Mesendoderm (in vitro differentiated cells): ENCODE results near the gene PAAF1.

ENCODE experiments used
- DNase-seq: peaks from one replicate; pipeline ENCODE4 v3.0.0; 2013
- H2AK5ac ChIP-seq: 2 replicates; pipeline ENCODE4 v1.6.1; 2013; ENCODE audit warnings: low read length, inconsistent platforms
- H2BK120ac ChIP-seq: 2 replicates; pipeline ENCODE4 v1.6.1; 2013; ENCODE audit warnings: low read depth, mild to moderate bottlenecking, low read length, moderate library complexity, mixed read lengths
- H2BK15ac ChIP-seq: replicated peaks from 2 replicates; pipeline ENCODE4 v1.6.1; 2013; ENCODE audit warnings: low read depth, mild to moderate bottlenecking, moderate library complexity
- H2BK5ac ChIP-seq: 2 replicates; pipeline ENCODE4 v1.6.1; 2013; ENCODE audit warnings: low read length, inconsistent platforms
- H3K18ac ChIP-seq: 2 replicates; pipeline ENCODE4 v1.6.1; 2013; ENCODE audit warnings: mild to moderate bottlenecking, low read length, mixed read lengths
- H3K23ac ChIP-seq: one replicate; pipeline ENCODE4 v1.6.1; 2013; ENCODE audit warnings: low read length
- H3K27ac ChIP-seq: 2 replicates; pipeline ENCODE4 v1.5.1; 2013; ENCODE audit warnings: low read depth, mild to moderate bottlenecking, inconsistent platforms, low read length, moderate library complexity
- H3K27me3 ChIP-seq: 2 replicates; pipeline ENCODE4 v1.6.1; 2013; ENCODE audit warnings: low read length, control low read depth, mild to moderate bottlenecking, inconsistent platforms; ENCODE audit not compliant: insufficient read depth, poor library complexity
- H3K36me3 ChIP-seq: 2 replicates; pipeline ENCODE4 v1.6.1; 2013; ENCODE audit warnings: low read length, inconsistent platforms; ENCODE audit not compliant: control insufficient read depth, insufficient read depth
- H3K4ac ChIP-seq: one replicate; pipeline ENCODE4 v1.6.1; 2013; ENCODE audit warnings: low read depth, mild to moderate bottlenecking, low read length, moderate library complexity
- H3K4me1 ChIP-seq: 2 replicates; pipeline ENCODE4 v1.6.1; 2013; ENCODE audit warnings: low read depth, low read length, inconsistent platforms; ENCODE audit not compliant: control insufficient read depth
- H3K4me2 ChIP-seq: 2 replicates; pipeline ENCODE4 v1.6.1; 2013; ENCODE audit warnings: low read length
- H3K4me3 ChIP-seq: 2 replicates; pipeline ENCODE4 v1.5.1; 2013; ENCODE audit warnings: mild to moderate bottlenecking, low read length
- H3K56ac ChIP-seq: one replicate; pipeline ENCODE4 v1.6.1; 2013; ENCODE audit warnings: low read length
- H3K79me1 ChIP-seq: 2 replicates; pipeline ENCODE4 v1.6.1; 2013; ENCODE audit warnings: low read length, inconsistent platforms
- H3K79me2 ChIP-seq: 2 replicates; pipeline ENCODE4 v1.6.1; 2013; ENCODE audit warnings: mild to moderate bottlenecking, low read length; ENCODE audit not compliant: control insufficient read depth, insufficient read depth
- H3K9ac ChIP-seq: 2 replicates; pipeline ENCODE4 v1.6.1; 2013; ENCODE audit warnings: low read length, inconsistent platforms
- H4K5ac ChIP-seq: one replicate; pipeline ENCODE4 v1.6.1; 2013; ENCODE audit warnings: low read length
- H4K8ac ChIP-seq: one replicate; pipeline ENCODE4 v1.6.1; 2013; ENCODE audit warnings: low read depth, mild to moderate bottlenecking, control low read depth, low read length, moderate library complexity
- WGBS: extraction: QIAGEN DNeasy Blood & Tissue Kit; methylation state at CpG from one replicate; pipeline ENCODE4 v1.1.7; 2013; ENCODE audit warnings: low lambda C conversion rate, missing lambda C conversion rate; ENCODE audit not compliant: insufficient coverage; ENCODE audit errors: extremely low coverage; 5-methylcytosine and 5-hydroxymethylcytosine counted together

Gene PAAF1

GRCh38 chr11:73963861-73964260 lies 87.1 kb downstream of the PAAF1 start:
- no peak overlapping the region for H4K8ac ChIP-seq
- no peak overlapping the region for H4K5ac ChIP-seq
- H3K79me2 ChIP-seq: no peaks in the 10 kb centered on the region
- H3K27ac ChIP-seq: no peak overlapping the region
- no peak overlapping the region for H2BK15ac ChIP-seq
- no peak overlapping the region for H3K56ac ChIP-seq
- H3K18ac ChIP-seq: no peak overlapping the region
- no peaks in the 10 kb centered on the region for H3K79me1 ChIP-seq
- no peak overlapping the region for H2AK5ac ChIP-seq
- no peaks in the 10 kb centered on the region for H3K27me3 ChIP-seq
- no peak overlapping the region for H3K9ac ChIP-seq
- H2BK5ac ChIP-seq: no peak overlapping the region
- H3K36me3 ChIP-seq: peaks cover 1% of the 10 kb centered on the region
- H3K4me2 ChIP-seq: no peak overlapping the region
- no peak overlapping the region for H3K4me3 ChIP-seq
- no peak overlapping the region for H2BK120ac ChIP-seq
- DNase-seq: no peak
- WGBS: no CpG with 5 or more reads among the region's 8 CpGs
- H3K4ac ChIP-seq: no peak overlapping the region
- no peak overlapping the region for H3K23ac ChIP-seq
- H3K4me1 ChIP-seq: peaks cover 1% of the 10 kb centered on the region

GRCh38 chr11:73965076-73965763 lies 88.4 kb downstream of the PAAF1 start:
- Histone ChIP-seq H3K56ac (no peak overlapping the region), H3K27ac (no peak overlapping the region), H4K5ac (no peak overlapping the region), H3K4ac (no peak overlapping the region), H3K9ac (no peak overlapping the region), H3K27me3 (no peaks in the 10 kb centered on the region), H3K4me2 (no peak overlapping the region), H3K18ac (no peak overlapping the region), H3K4me3 (no peak overlapping the region), H3K23ac (no peak overlapping the region), H3K4me1 (no peaks in the 10 kb centered on the region), H4K8ac (no peak overlapping the region), H3K79me1 (no peaks in the 10 kb centered on the region), H2BK120ac (no peak overlapping the region), H2BK5ac (no peak overlapping the region), H2AK5ac (no peak overlapping the region), H2BK15ac (no peak overlapping the region), H3K36me3 (no peaks in the 10 kb centered on the region), H3K79me2 (no peaks in the 10 kb centered on the region)
- no peak for DNase-seq
- WGBS: no CpG with 5 or more reads among the region's 10 CpGs

GRCh38 chr11:73965764-73966121 lies 88.9 kb downstream of the PAAF1 start:
- WGBS: no CpG with 5 or more reads among the region's 2 CpGs
- H3K23ac ChIP-seq: no peak overlapping the region
- no peak overlapping the region for H3K56ac ChIP-seq
- H3K27me3 ChIP-seq: no peaks in the 10 kb centered on the region
- no peak overlapping the region for H3K4me2 ChIP-seq
- no peak overlapping the region for H3K4ac ChIP-seq
- no peaks in the 10 kb centered on the region for H3K36me3 ChIP-seq
- H4K5ac ChIP-seq: no peak overlapping the region
- H3K27ac ChIP-seq: no peak overlapping the region
- no peak overlapping the region for H3K18ac ChIP-seq
- H3K79me2 ChIP-seq: no peaks in the 10 kb centered on the region
- no peak overlapping the region for H2AK5ac ChIP-seq
- H3K4me1 ChIP-seq: no peaks in the 10 kb centered on the region
- no peak overlapping the region for H3K9ac ChIP-seq
- no peak overlapping the region for H2BK15ac ChIP-seq
- H2BK5ac ChIP-seq: no peak overlapping the region
- no peak overlapping the region for H3K4me3 ChIP-seq
- H3K79me1 ChIP-seq: no peaks in the 10 kb centered on the region
- H4K8ac ChIP-seq: no peak overlapping the region
- DNase-seq: no peak
- H2BK120ac ChIP-seq: no peak overlapping the region

- WGBS: no CpG with 5 or more reads among the region's 15 CpGs
- Histone ChIP-seq H3K79me2 (no peaks in the 10 kb centered on the region), H3K79me1 (no peaks in the 10 kb centered on the region)
Observed at GRCh38 chr11:73968356-73968966, 91.7 kb downstream of the PAAF1 start.

GRCh38 chr11:73969091-73969490 lies 92.3 kb downstream of the PAAF1 start:
- Histone ChIP-seq H3K56ac (no peak overlapping the region), H2BK120ac (no peak overlapping the region), H4K8ac (no peak overlapping the region), H3K27me3 (no peaks in the 10 kb centered on the region), H3K79me2 (no peaks in the 10 kb centered on the region), H2BK5ac (no peak overlapping the region), H3K4ac (no peak overlapping the region), H3K79me1 (no peaks in the 10 kb centered on the region), H2AK5ac (no peak overlapping the region), H3K4me3 (no peak overlapping the region), H3K4me2 (no peak overlapping the region), H3K9ac (no peak overlapping the region), H3K18ac (no peak overlapping the region), H3K27ac (no peak overlapping the region), H3K23ac (no peak overlapping the region), H3K4me1 (no peaks in the 10 kb centered on the region), H3K36me3 (no peaks in the 10 kb centered on the region), H2BK15ac (no peak overlapping the region), H4K5ac (no peak overlapping the region)
- no CpG with 5 or more reads among the region's 2 CpGs for whole genome bisulfite sequencing
- DNase-seq: no peak

More at GRCh38 chr11:73968356-73968966, 91.7 kb downstream of the PAAF1 start:
- no peak overlapping the region for H2BK15ac ChIP-seq
- H4K8ac ChIP-seq: no peak overlapping the region
- H3K27ac ChIP-seq: no peak overlapping the region
- H2BK120ac ChIP-seq: no peak overlapping the region
- H3K9ac ChIP-seq: no peak overlapping the region
- no peak overlapping the region for H2BK5ac ChIP-seq
- H3K27me3 ChIP-seq: no peaks in the 10 kb centered on the region
- H3K36me3 ChIP-seq: no peaks in the 10 kb centered on the region
- no peak overlapping the region for H3K23ac ChIP-seq
- H3K56ac ChIP-seq: no peak overlapping the region
- no peak overlapping the region for H3K4ac ChIP-seq
- no peak for DNase-seq
- no peak overlapping the region for H3K4me3 ChIP-seq
- H3K18ac ChIP-seq: no peak overlapping the region
- no peak overlapping the region for H3K4me2 ChIP-seq
- H4K5ac ChIP-seq: no peak overlapping the region
- H2AK5ac ChIP-seq: no peak overlapping the region
- no peaks in the 10 kb centered on the region for H3K4me1 ChIP-seq
